ENCODE results near the gene NKD2.

The NKD2 gene

DNA sequence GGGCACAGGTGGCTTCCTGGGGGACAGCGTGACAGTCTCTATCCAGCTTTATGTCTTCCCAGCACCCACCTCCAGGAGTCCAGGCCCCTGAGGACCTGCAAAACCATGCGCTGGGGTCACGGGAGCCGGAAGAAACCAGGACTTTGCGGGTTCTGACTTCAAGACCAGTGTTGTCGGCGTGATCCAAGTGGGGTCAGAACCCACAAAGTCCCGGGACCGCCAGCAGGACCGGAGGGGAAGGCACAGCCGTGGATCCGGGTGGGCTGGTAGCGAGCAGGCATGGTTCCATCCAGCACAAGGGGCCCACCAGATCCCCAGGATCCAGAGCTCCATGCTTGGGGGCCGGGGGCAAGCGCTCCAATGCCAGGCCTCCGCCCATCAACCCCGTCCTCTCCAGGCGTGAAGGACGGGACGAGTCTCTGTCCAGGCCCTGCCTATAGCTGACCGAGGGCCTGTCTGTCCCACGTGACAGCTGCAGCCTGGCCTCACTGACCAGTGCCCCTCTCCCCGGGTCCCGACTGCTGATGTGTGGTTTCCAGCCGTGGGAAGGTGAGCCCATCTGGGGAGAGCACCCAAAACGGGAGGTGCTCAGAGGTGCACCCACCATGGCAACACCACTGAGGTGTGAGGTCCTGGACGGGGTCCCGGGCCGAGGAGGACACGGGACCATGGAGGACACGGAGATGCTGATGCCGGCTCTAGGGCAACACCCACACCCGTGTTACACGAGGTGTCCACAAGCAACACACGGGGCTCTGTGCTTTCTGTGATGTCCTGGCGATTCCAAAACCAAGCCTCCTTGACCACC lies 54.4 kb downstream of the NKD2 start:
- H3K4me3 ChIP-seq (ENCODE audit: low read length), result no peak overlapping the region
- TF ChIP-seq, protein P1, sequence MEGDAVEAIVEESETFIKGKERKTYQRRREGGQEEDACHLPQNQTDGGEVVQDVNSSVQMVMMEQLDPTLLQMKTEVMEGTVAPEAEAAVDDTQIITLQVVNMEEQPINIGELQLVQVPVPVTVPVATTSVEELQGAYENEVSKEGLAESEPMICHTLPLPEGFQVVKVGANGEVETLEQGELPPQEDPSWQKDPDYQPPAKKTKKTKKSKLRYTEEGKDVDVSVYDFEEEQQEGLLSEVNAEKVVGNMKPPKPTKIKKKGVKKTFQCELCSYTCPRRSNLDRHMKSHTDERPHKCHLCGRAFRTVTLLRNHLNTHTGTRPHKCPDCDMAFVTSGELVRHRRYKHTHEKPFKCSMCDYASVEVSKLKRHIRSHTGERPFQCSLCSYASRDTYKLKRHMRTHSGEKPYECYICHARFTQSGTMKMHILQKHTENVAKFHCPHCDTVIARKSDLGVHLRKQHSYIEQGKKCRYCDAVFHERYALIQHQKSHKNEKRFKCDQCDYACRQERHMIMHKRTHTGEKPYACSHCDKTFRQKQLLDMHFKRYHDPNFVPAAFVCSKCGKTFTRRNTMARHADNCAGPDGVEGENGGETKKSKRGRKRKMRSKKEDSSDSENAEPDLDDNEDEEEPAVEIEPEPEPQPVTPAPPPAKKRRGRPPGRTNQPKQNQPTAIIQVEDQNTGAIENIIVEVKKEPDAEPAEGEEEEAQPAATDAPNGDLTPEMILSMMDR (IDR thresholded peaks at IDR 0.05; ENCODE audit: insufficient read depth, low read depth, low read length, missing control alignments), result no peak
- DNase-seq (ENCODE audit: low read depth), result no peak

DNA sequence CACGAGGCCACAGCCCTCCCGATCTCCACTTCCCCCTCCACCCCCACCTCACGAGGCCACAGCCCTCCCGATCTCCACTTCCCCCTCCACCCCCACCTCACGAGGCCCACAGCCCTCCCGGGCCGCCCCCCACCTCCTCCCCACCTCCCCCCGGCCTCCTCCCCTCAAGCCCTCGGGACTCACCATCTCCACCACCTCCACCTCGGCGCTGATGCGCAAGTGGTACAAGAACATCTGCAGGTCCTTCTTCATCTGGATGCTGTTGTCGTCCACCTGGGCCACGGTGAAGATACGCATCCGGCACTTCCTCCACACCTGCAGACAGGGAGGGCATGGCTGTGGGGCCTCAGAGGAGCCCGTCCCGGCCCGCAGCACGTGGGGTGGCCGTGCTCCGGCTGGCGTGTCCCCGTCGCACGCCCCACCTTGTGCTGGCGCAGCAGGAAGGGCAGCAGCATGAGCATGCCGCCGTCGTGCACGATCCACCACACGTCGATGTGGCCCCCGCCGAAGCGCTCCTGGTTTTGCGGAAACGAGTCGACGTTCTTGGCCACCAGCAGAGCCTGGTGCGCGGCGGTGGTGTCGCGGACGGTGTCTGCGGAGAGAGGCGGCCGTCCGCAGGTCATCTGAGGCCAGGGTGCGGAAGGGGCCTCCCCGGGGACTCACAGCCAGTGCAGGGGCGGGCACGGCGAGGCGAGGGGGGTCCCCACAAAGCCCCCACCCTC lies 55.2 kb downstream of the NKD2 start:
- DNase-seq (ENCODE audit: low read depth), result no peak
- TF ChIP-seq, protein P1 (IDR thresholded peaks at IDR 0.05; ENCODE audit: insufficient read depth, low read depth, low read length, missing control alignments), result no peak
- no peak overlapping the region for H3K4me3 ChIP-seq (ENCODE audit: low read length)

DNA sequence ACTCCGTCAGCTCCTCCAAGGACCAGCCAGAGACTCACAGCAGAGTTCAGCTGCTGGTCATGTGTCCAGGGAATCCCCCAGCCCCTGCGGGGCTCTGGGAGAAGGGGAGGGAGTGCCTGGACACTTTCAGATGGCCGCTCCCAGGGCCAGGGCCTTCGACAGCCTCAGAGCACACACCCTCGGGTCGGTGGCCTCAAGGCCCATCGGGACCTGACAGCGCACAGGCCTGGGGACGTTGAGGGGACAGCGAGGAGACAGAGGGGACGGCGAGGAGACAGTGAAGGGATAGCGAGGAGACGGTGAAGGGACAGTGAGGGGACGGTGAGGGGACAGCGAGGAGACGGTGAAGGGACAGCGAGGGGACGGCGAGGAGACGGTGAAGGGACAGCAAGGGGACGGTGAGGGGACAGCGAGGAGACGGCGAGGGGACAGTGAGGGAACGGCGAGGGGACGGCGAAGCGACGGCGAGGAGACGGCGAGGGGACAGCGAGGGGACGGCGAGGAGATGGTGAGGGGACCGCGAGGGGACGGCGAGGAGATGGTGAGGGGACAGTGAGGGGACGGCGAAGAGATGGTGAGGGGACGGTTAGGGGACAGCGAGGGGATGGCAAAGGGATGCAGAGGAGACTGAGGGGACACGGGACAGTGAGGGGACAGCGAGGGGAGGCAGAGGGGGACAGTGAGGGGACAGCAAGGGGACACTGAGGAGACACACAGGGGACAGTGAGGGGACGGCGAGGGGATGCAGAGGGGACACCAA lies 56.0 kb downstream of the NKD2 start:
- H3K4me3 ChIP-seq (ENCODE audit: low read length), result no peak overlapping the region
- no peak for DNase-seq (ENCODE audit: low read depth)
- TF ChIP-seq, protein P1 (IDR thresholded peaks at IDR 0.05; ENCODE audit: insufficient read depth, low read depth, low read length, missing control alignments), result no peak

DNA sequence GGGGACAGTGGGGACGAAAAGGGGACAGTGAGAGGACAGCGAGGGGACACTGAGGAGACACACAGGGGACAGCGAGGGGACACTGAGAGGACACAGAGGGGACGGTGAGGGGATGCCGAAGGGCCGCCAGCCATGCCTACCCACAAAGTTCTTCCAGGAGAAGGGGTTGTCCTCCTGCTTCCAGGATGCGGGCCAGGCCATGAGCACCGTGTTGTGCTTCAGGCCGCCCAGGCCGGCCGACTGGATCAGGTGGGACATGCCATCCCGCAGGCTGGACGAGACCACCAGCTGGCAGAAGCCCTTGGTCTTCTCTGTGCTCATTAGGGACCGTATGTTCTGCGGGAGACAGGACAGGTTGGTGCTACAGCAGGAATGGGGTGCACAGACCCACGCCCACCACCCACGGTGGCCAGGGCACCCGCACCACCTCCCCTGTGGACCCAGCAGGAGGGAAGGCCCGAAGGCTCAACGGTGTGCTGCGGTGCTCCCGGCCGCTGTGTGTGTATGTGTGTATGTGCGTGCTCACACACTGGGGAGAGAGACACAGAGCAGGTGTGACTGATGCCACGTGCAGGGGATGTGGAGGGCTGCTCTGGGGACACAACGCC lies 56.6 kb downstream of the NKD2 start:
- no peak overlapping the region for H3K4me3 ChIP-seq (ENCODE audit: low read length)
- TF ChIP-seq, protein P1 (IDR thresholded peaks at IDR 0.05; ENCODE audit: insufficient read depth, low read depth, low read length, missing control alignments), result no peak
- no peak for DNase-seq (ENCODE audit: low read depth)

DNA sequence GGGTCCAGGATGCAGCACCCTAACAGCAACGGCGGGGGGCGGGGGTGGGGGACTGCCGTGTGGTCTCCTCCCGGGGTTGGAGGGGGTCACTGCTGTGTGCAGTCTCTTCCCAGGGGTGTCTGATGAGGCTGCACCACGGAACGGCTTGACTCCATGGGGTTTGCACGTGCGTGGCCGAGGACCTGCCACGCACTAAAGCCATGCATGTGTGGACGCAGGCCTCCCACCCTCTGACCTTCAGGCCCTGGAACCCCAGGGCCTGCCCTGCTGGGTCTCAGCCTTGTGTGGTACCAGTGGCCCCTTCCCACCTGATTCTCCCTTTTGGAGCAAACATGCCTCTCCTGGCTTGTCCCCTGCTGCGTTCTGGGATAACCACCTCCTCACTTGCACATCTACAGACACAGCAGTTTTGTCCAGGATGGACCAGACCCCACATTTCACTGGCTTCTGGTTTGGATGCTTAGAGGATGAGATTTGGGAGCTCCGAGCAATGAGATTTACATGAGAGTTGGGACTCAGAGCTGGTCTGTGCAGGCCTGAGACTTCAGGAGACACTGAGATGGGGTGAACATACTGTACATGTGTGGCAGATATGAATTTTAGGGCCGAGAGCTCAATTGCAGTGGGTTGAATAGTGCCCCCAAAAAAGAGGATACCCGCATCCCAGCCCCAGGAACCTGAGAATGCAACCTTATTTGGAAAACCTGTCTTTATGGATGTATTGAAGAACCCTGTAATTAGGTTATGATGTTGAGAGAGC lies 57.5 kb downstream of the NKD2 start:
- H3K4me3 ChIP-seq (ENCODE audit: low read length), result no peak overlapping the region
- TF ChIP-seq, protein P1 (IDR thresholded peaks at IDR 0.05; ENCODE audit: insufficient read depth, low read depth, low read length, missing control alignments), result no peak
- DNase-seq (ENCODE audit: low read depth), result no peak

DNA sequence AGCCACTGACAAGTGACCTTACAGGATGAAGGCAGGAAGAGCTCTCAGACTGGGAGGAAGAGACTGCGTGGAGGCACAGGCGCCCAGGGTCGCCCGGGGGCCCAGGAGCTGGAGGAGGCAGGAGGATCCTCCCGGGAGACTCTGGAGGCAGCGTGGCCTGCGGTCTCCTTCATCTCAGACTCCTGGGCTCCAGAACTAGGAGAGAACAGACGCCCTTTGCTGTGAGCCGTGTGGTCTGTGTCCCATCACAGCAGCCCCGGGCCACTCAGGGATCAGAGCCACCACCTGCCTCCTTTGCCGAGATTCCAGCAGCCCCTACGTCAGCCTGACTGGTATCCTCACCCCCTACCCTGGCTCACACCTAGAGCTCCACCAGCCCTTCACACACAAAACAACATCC lies 58.1 kb downstream of the NKD2 start:
- TF ChIP-seq, protein P1 (IDR thresholded peaks at IDR 0.05; ENCODE audit: insufficient read depth, low read depth, low read length, missing control alignments), result no peak
- DNase-seq (ENCODE audit: low read depth), result no peak
- no peak overlapping the region for H3K4me3 ChIP-seq (ENCODE audit: low read length)

Data from epithelial cell of esophagus (primary cell).